Calu3 (cell line): ENCODE data around the gene MTUS2. TPM values are rescaled to one million over a fixed set of nuclear protein-coding genes. Genes with fewer than 3 reads are reported as not detected.

ENCODE experiments used
- BruUV-seq: library from RNA; stranded (reverse); fragments of 400-500 nt; replicated peaks from 2 replicates; lab custom pipeline; 2021; lab: Mats Ljungman, UMichigan
- CTCF ChIA-PET: fragments of 300-600 bp; sonication (Branson Sonifier 250); formaldehyde crosslinking; loops from one replicate; lab custom pipeline; 2022; ENCODE audit warnings: antibody characterized with exemption; lab: Charles Lee
- DNase-seq: peaks from one replicate; pipeline ENCODE4 v3.0.0; 2022
- H3K27ac Mint-ChIP-seq: one replicate; pipeline ENCODE4 v1.8.0; 2022; ENCODE audit warnings: mixed read lengths; ENCODE audit not compliant: unreplicated experiment
- H3K27me3 Mint-ChIP-seq: one replicate; pipeline ENCODE4 v1.8.0; 2022; ENCODE audit warnings: mixed read lengths; ENCODE audit not compliant: unreplicated experiment
- H3K36me3 Mint-ChIP-seq: one replicate; pipeline ENCODE4 v1.8.0; 2022; ENCODE audit warnings: mild to moderate bottlenecking, moderate library complexity, mixed read lengths; ENCODE audit not compliant: insufficient read depth, unreplicated experiment
- H3K4me1 Mint-ChIP-seq: one replicate; pipeline ENCODE4 v1.8.0; 2022; ENCODE audit warnings: mild to moderate bottlenecking, low read depth, mixed read lengths; ENCODE audit not compliant: unreplicated experiment
- H3K4me3 Mint-ChIP-seq: one replicate; pipeline ENCODE4 v1.8.0; 2022; ENCODE audit warnings: mild to moderate bottlenecking, low read depth, moderate library complexity, mixed read lengths; ENCODE audit not compliant: unreplicated experiment
- H3K9me3 Mint-ChIP-seq: one replicate; pipeline ENCODE4 v1.8.0; 2022; ENCODE audit warnings: low read depth, mixed read lengths; ENCODE audit not compliant: unreplicated experiment
- CTCF ChIP-seq: fragments of 200-600 bp; IDR thresholded peaks from one replicate; pipeline ENCODE4 v1.8.0; 2022; ENCODE audit warnings: antibody characterized with exemption; ENCODE audit not compliant: unreplicated experiment
- intact Hi-C: fragments of 100-400 bp; cut with micrococcal nuclease; formaldehyde crosslinking; loops from one replicate; pipeline ENCODE4 v1.10.0; 2022; ENCODE audit not compliant: unreplicated experiment
- total RNA-seq: library from RNA; stranded (reverse); gene quantifications from 2 replicates; pipeline ENCODE4 v1.2.3, GENCODE V29; 2022

Gene MTUS2
- total RNA-seq, 1 experiment from 2014 or later, result not detected

GRCh38 chr13:29539856-29540255 is 719.7 kb downstream of the MTUS2 start:
- H3K36me3 Mint-ChIP-seq, result peaks cover 20% of the 10 kb centered on the region
- CTCF ChIA-PET, result interaction anchor here (0.6 kb wide), 1 partner anchor 575 kb away, joined by 3 read pairs; no protein-coding TSS in a partner anchor
- DNase-seq, result no peak
- H3K9me3 Mint-ChIP-seq, result no peaks in the 10 kb centered on the region
- H3K4me1 Mint-ChIP-seq, result peaks cover 8% of the 10 kb centered on the region
- H3K4me3 Mint-ChIP-seq, result no peak overlapping the region
- H3K27me3 Mint-ChIP-seq, result no peaks in the 10 kb centered on the region
- no TSS peak for BruUV-seq
- TF ChIP-seq CTCF, result no peak
- H3K27ac Mint-ChIP-seq, result no peak overlapping the region
- intact Hi-C loops, result no loop called here

GRCh38 chr13:29540334-29540733 is 720.2 kb downstream of the MTUS2 start:
- no peak overlapping the region for H3K27ac Mint-ChIP-seq
- no TSS peak for BruUV-seq

GRCh38 chr13:29540799-29541198 is 720.7 kb downstream of the MTUS2 start:
- Mint-ChIP-seq H3K4me1 (peaks cover 15% of the 10 kb centered on the region), H3K27me3 (no peaks in the 10 kb centered on the region), H3K4me3 (no peak overlapping the region), H3K36me3 (peaks cover 24% of the 10 kb centered on the region), H3K27ac (no peak overlapping the region), H3K9me3 (no peaks in the 10 kb centered on the region)
- BruUV-seq, result no TSS peak
- no peak for TF ChIP-seq CTCF
- no peak for DNase-seq
- intact Hi-C loops, result no loop called here
- CTCF ChIA-PET, result no interaction called here

More at GRCh38 chr13:29540334-29540733, 720.2 kb downstream of the MTUS2 start:
- Mint-ChIP-seq H3K9me3 (no peaks in the 10 kb centered on the region), H3K27me3 (no peaks in the 10 kb centered on the region), H3K36me3 (peaks cover 25% of the 10 kb centered on the region), H3K4me3 (no peak overlapping the region), H3K4me1 (peaks cover 12% of the 10 kb centered on the region)
- intact Hi-C loops, result no loop called here
- CTCF ChIA-PET, result interaction anchor here (0.6 kb wide), 1 partner anchor 575 kb away, joined by 3 read pairs; no protein-coding TSS in a partner anchor
- DNase-seq, result no peak
- no peak for TF ChIP-seq CTCF

- TF ChIP-seq CTCF, result no peak
- peaks cover 15% of the 10 kb centered on the region for H3K4me1 Mint-ChIP-seq
Observed at GRCh38 chr13:29541400-29541799, 721.3 kb downstream of the MTUS2 start.

More at GRCh38 chr13:29541400-29541799, 721.3 kb downstream of the MTUS2 start:
- Mint-ChIP-seq H3K27me3 (no peaks in the 10 kb centered on the region), H3K9me3 (no peaks in the 10 kb centered on the region), H3K36me3 (peaks cover 22% of the 10 kb centered on the region), H3K4me3 (no peak overlapping the region), H3K27ac (no peak overlapping the region)
- CTCF ChIA-PET, result no interaction called here
- intact Hi-C loops, result no loop called here
- no peak for DNase-seq
- no TSS peak for BruUV-seq
